Globus pallidus (tissue), 1 donor: ENCODE results near the gene CLDN16.

Experiments used
- DNase-seq: peaks from one replicate; pipeline ENCODE4 v3.0.0-alpha.2; 2015; ENCODE audit warnings: low spot score

Gene CLDN16

GRCh38 chr3:190387578-190388213 is at the start of gene CLDN16:
Gene CLDN16 (plus strand): TSS chr3:190388163. CDS start chr3:190388330, 167 bp downstream.
- DNase-seq = no peak

GRCh38 chr3:190338717-190339116 is 49.2 kb upstream of the CLDN16 start:
- DNase-seq = peak; percentile 8

GRCh38 chr3:190339130-190339529 is 48.8 kb upstream of the CLDN16 start:
- no peak for DNase-seq

GRCh38 chr3:190340071-190340470 is 47.9 kb upstream of the CLDN16 start:
- no peak for DNase-seq

GRCh38 chr3:190345027-190345821 is 42.7 kb upstream of the CLDN16 start:
- DNase-seq = no peak

- no peak for DNase-seq
Measured at GRCh38 chr3:190345878-190346277, 42.1 kb upstream of the CLDN16 start.

GRCh38 chr3:190346541-190346940 is 41.4 kb upstream of the CLDN16 start:
- DNase-seq = no peak

GRCh38 chr3:190352861-190353457 is 35.0 kb upstream of the CLDN16 start:
- DNase-seq = no peak

GRCh38 chr3:190356246-190356645 is 31.7 kb upstream of the CLDN16 start:
- DNase-seq = no peak

GRCh38 chr3:190357468-190357867 is 30.5 kb upstream of the CLDN16 start:
- DNase-seq = no peak

GRCh38 chr3:190359813-190360212 is 28.1 kb upstream of the CLDN16 start:
- no peak for DNase-seq

- DNase-seq = no peak
Measured at GRCh38 chr3:190360228-190360627, 27.7 kb upstream of the CLDN16 start.

GRCh38 chr3:190361791-190362190 is 26.2 kb upstream of the CLDN16 start:
- no peak for DNase-seq

GRCh38 chr3:190362258-190362657 is 25.7 kb upstream of the CLDN16 start:
- DNase-seq = no peak

- no peak for DNase-seq
Measured at GRCh38 chr3:190366133-190366532, 21.8 kb upstream of the CLDN16 start.

- no peak for DNase-seq
Measured at GRCh38 chr3:190368881-190369280, 19.1 kb upstream of the CLDN16 start.

GRCh38 chr3:190369668-190370295 is 18.2 kb upstream of the CLDN16 start:
- DNase-seq = no peak

GRCh38 chr3:190370369-190370768 is 17.6 kb upstream of the CLDN16 start:
- DNase-seq = no peak

GRCh38 chr3:190371152-190371551 is 16.8 kb upstream of the CLDN16 start:
- no peak for DNase-seq

GRCh38 chr3:190375246-190375645 is 12.7 kb upstream of the CLDN16 start:
- no peak for DNase-seq

GRCh38 chr3:190375671-190376070 is 12.3 kb upstream of the CLDN16 start:
- DNase-seq = no peak

- no peak for DNase-seq
Measured at GRCh38 chr3:190378240-190378891, 9.6 kb upstream of the CLDN16 start.
